ENCODE results near the gene FHOD3.

GRCh38 chr18:36456622-36457021, 159.1 kb downstream of the FHOD3 start:
- TF ChIP-seq, protein P1, sequence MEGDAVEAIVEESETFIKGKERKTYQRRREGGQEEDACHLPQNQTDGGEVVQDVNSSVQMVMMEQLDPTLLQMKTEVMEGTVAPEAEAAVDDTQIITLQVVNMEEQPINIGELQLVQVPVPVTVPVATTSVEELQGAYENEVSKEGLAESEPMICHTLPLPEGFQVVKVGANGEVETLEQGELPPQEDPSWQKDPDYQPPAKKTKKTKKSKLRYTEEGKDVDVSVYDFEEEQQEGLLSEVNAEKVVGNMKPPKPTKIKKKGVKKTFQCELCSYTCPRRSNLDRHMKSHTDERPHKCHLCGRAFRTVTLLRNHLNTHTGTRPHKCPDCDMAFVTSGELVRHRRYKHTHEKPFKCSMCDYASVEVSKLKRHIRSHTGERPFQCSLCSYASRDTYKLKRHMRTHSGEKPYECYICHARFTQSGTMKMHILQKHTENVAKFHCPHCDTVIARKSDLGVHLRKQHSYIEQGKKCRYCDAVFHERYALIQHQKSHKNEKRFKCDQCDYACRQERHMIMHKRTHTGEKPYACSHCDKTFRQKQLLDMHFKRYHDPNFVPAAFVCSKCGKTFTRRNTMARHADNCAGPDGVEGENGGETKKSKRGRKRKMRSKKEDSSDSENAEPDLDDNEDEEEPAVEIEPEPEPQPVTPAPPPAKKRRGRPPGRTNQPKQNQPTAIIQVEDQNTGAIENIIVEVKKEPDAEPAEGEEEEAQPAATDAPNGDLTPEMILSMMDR (IDR thresholded peaks at IDR 0.05), result no peak
- TF ChIP-seq POLR2A (IDR thresholded peaks at IDR 0.05) (no peak), EP300 (IDR thresholded peaks at IDR 0.05; ENCODE audit: low read depth) (no peak), POLR2AphosphoS5 (IDR thresholded peaks at IDR 0.05) (no peak)
